Activated T-cell treated with anti-CD3 and anti-CD28 coated beads for 24 hours (primary cell): ENCODE measurements around the gene HPSE.

ENCODE experiments used
- DNase-seq: peaks from one replicate; pipeline ENCODE4 v3.0.0-alpha.2; 2020; ENCODE audit warnings: low read depth

HPSE gene

DNA sequence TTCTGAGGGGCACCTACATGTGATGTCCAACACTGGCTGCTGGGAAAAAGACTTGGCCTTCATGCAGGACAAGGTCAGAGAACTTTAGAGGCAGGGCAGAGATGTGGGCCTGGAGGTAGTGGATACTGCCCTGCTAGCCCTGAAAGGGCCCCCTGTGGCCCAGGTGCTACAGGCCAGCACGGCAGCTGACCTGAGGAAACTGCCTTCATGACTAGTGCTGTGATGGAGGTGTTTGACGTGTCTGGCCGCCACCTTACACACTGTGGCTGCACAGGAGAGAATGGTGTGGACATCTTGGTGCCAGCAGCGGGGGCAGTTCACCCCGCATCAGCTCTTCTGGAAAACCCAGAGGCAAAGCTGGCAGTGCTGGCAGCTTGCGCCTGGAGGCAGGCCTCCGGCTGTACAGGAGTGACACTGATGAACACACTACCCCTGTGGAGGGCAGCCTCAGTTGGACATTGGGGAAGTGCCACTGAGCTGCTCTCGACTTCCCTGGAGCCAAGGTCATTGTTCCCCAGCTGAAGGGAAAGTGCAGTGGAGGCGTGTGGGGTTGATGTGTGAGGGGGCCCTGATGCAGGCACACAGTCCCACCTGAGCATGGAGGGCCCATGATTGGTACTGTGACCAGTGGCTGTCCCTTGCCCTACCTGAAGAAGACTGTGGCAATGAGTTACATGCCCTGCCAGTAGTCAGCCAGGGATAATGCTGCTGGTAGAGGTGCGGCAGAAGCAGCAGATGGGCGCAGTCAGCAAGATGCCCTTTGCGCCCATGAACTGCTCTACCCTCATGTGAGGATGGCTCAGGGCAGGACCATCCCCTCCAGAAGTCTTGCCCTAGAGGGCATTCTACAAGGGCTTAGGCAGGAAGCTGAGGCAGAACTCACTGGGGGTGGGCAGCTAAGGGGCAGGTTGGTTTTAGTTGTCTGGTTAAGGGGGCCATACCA is 87.0 kb downstream of the HPSE start:
- DNase-seq = no peak
